SH-SY5Y (cell line): ENCODE measurements around the gene CAND2.

Experiments
- GATA2 ChIP-seq: IDR thresholded peaks from 2 replicates; pipeline ENCODE4 v1.6.1; 2011; ENCODE audit warnings: mild to moderate bottlenecking, low read depth, low read length
- GATA3 ChIP-seq: IDR thresholded peaks from 2 replicates; pipeline ENCODE4 v1.6.1; 2011; ENCODE audit warnings: low read depth, mild to moderate bottlenecking, low read length, moderate library complexity

The CAND2 gene

GRCh38 chr3:12759693-12760565, 36.6 kb upstream of the CAND2 start:
- TF ChIP-seq GATA2 (no peak), GATA3 (no peak)

GRCh38 chr3:12764171-12764776, 32.2 kb upstream of the CAND2 start:
- TF ChIP-seq GATA2: no peak
- TF ChIP-seq GATA3: no peak

GRCh38 chr3:12766541-12766940, 29.9 kb upstream of the CAND2 start:
- no peak for TF ChIP-seq GATA2
- TF ChIP-seq GATA3: no peak

GRCh38 chr3:12768579-12769527, 27.6 kb upstream of the CAND2 start:
- TF ChIP-seq GATA2 (no peak), GATA3 (no peak)

GRCh38 chr3:12769761-12770160, 26.7 kb upstream of the CAND2 start:
- TF ChIP-seq GATA3: no peak
- no peak for TF ChIP-seq GATA2

- TF ChIP-seq GATA3: no peak
- TF ChIP-seq GATA2: no peak
These were observed 25.2 kb upstream of the CAND2 start for GRCh38 chr3:12771236-12771635.

GRCh38 chr3:12772462-12772861, 24.0 kb upstream of the CAND2 start:
- TF ChIP-seq GATA2 (no peak), GATA3 (no peak)

- TF ChIP-seq GATA3 (no peak), GATA2 (no peak)
These were observed 23.3 kb upstream of the CAND2 start for GRCh38 chr3:12773030-12773709.

GRCh38 chr3:12773710-12774086, 22.8 kb upstream of the CAND2 start:
- no peak for TF ChIP-seq GATA2

- no peak for TF ChIP-seq GATA3
- TF ChIP-seq GATA2: no peak
These were observed 21.9 kb upstream of the CAND2 start for GRCh38 chr3:12774619-12775018.

GRCh38 chr3:12775226-12775625, 21.3 kb upstream of the CAND2 start:
- TF ChIP-seq GATA2 (no peak), GATA3 (no peak)

GRCh38 chr3:12777171-12777570, 19.3 kb upstream of the CAND2 start:
- no peak for TF ChIP-seq GATA3
- no peak for TF ChIP-seq GATA2

GRCh38 chr3:12780751-12781150, 15.7 kb upstream of the CAND2 start:
- TF ChIP-seq GATA3 (no peak), GATA2 (no peak)

GRCh38 chr3:12782172-12782815, 14.2 kb upstream of the CAND2 start:
- TF ChIP-seq GATA2 (no peak), GATA3 (no peak)
